ENCODE results near the gene FYCO1.

DNA sequence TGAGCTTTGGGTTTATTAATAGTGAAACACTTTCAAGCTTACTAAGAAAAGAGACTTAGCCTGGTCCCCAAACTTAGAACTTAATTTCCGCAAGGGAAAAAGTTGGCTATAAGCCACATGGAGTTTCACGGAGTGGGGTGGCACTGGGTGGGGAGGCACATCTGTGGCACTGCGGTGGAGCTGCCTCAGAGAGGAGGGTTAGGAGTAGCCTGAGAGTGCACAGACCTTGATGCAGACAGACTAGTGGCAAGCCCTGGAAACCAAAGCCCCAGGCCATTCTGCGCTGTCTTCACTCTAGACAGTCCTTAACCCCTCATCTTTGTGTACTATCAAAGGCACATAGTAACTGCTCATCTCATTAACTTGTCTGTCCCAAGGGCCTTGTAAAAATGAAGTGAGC lies 30.4 kb downstream of the FYCO1 start:
- TF ChIP-seq, protein P1, sequence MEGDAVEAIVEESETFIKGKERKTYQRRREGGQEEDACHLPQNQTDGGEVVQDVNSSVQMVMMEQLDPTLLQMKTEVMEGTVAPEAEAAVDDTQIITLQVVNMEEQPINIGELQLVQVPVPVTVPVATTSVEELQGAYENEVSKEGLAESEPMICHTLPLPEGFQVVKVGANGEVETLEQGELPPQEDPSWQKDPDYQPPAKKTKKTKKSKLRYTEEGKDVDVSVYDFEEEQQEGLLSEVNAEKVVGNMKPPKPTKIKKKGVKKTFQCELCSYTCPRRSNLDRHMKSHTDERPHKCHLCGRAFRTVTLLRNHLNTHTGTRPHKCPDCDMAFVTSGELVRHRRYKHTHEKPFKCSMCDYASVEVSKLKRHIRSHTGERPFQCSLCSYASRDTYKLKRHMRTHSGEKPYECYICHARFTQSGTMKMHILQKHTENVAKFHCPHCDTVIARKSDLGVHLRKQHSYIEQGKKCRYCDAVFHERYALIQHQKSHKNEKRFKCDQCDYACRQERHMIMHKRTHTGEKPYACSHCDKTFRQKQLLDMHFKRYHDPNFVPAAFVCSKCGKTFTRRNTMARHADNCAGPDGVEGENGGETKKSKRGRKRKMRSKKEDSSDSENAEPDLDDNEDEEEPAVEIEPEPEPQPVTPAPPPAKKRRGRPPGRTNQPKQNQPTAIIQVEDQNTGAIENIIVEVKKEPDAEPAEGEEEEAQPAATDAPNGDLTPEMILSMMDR (conservative IDR thresholded peaks at IDR 0.05; ENCODE audit: low read length), result no peak
- no peak for TF ChIP-seq EZH2phosphoT487 (IDR thresholded peaks at IDR 0.05; ENCODE audit: borderline replicate concordance)
